Left lung (tissue), 10 donors: Measurements from ENCODE around the gene CAMSAP1. TPM values are rescaled to one million over a fixed set of nuclear protein-coding genes. Genes with fewer than 3 reads are reported as not detected.

Experiments
- ATAC-seq: fragments of 200-7000 bp; cut with Tn5 transposase; one replicate; pipeline ENCODE4 v1.9.1; 2020; ENCODE audit warnings: moderate library complexity
- DNase-seq, 4 donors: peaks; one replicate each; pipeline ENCODE4 v3.0.0-alpha.2; 2013 to 2020
- H3K27ac ChIP-seq, 2 donors: fragments of 200-600 bp; sonication (generic) in 1 of 2; one replicate each; pipeline versions ENCODE4 v1.5.0 to v1.8.0; 2020 to 2021
- H3K27me3 ChIP-seq, 2 donors: fragments of 200-600 bp; sonication (generic) in 1 of 2; one replicate each; pipeline versions ENCODE4 v1.5.0 to v1.8.0; 2020 to 2021
- H3K36me3 ChIP-seq, 2 donors: fragments of 200-600 bp; sonication (generic) in 1 of 2; one replicate each; pipeline versions ENCODE4 v1.5.0 to v1.8.0; 2020 to 2021
- H3K4me1 ChIP-seq, 2 donors: fragments of 200-600 bp; one replicate each; pipeline ENCODE4 v1.8.0; 2021
- H3K4me3 ChIP-seq, 2 donors: fragments of 200-600 bp; sonication (generic) in 1 of 2; one replicate each; pipeline versions ENCODE4 v1.5.0 to v1.8.0; 2020 to 2021; ENCODE audit warnings: mild to moderate bottlenecking in 1 of 2
- H3K9me3 ChIP-seq, 2 donors: fragments of 200-600 bp; sonication (generic) in 1 of 2; one replicate each; pipeline versions ENCODE4 v1.5.0 to v1.8.0; 2020 to 2021
- CTCF ChIP-seq, 2 donors: fragments of 200-600 bp; sonication (generic) in 1 of 2; IDR thresholded peaks; one replicate each; pipeline versions ENCODE4 v1.5.0 to v1.8.0; 2021; ENCODE audit warnings: antibody characterized with exemption in 2 of 2
- intact Hi-C, 2 donors: fragments of 100-400 bp; cut with DNase I; formaldehyde crosslinking; loops; one replicate each; pipeline versions ENCODE4 v1.11.2 to v1.14.2; 2022
- polyA plus RNA-seq, 6 donors: library from polyadenylated mRNA; unstranded; fragments of 120-200 nt; gene quantifications; one replicate each; pipeline ENCODE4 v1.2.1, GENCODE V29; 2013; ENCODE audit not compliant: insufficient read length in 6 of 6
- total RNA-seq, 2 donors: library from RNA; stranded (reverse); fragmentation: NEBNext Ultra II Directional; extraction: Animal tissue kit (Norgen Biotek cat#: 25700); gene quantifications; one replicate each; pipeline ENCODE4 v1.2.1, GENCODE V29; 2021
- donor health status: DM: no; HTN: yes; CAD: no.
- donor health status: DM: no; HTN: no; CAD: no.

CAMSAP1 gene
- total and polyA plus RNA-seq, 8 donors = 20.4 to 27.0 (median 24.0) TPM

- Histone ChIP-seq H3K4me1 (peaks cover 17 to 44% of the 10 kb centered on the region in 2 donors), H3K27ac (peak overlapping the region in 1 of 2 donors; percentile 37), H3K27me3 (no peaks in the 10 kb centered on the region), H3K4me3 (peak overlapping the region in 1 of 2 donors; percentile 77), H3K9me3 (peaks cover 0 to 17% of the 10 kb centered on the region in 2 donors), H3K36me3 (peaks cover 0 to 36% of the 10 kb centered on the region in 2 donors)
- intact Hi-C loops = no loop called here
- DNase-seq = peak in 1 of 4 donors; percentile 29
- TF ChIP-seq CTCF (IDR thresholded peaks at IDR 0.05) = no peak
- ATAC-seq = no peak
Measured at GRCh38 chr9:135909371-135909770, 2.0 kb upstream of the CAMSAP1 start.

DNA sequence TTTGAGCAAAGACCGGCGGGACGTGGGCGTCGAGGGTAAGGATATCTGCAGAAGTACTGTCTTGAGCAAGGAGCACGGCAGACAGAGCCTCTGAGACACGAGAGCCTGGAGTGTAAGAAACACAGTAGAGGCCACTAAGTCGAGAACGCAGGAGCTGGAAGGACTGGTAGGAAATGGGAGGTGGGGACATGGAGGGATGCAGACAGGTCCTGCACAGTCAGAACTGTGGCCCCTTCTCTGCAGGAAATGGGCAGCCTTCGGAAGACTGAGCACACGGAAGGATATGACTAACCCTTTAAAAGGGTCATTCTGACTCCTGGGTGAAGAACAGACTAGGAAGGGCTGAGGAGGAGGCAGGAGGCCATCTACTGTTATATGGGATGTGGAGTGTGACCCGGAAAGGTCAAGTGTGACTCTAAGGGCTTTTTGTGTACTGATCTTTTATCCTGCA lies 1.4 kb upstream of the CAMSAP1 start:
- Histone ChIP-seq H3K4me3 (peak overlapping the region in 1 of 2 donors; percentile 77), H3K36me3 (peaks cover 0 to 30% of the 10 kb centered on the region in 2 donors), H3K9me3 (peaks cover 0 to 11% of the 10 kb centered on the region in 2 donors), H3K27ac (peak overlapping the region in 1 of 2 donors; percentile 37), H3K27me3 (no peaks in the 10 kb centered on the region), H3K4me1 (peaks cover 17 to 44% of the 10 kb centered on the region in 2 donors)
- intact Hi-C loops = no loop called here
- DNase-seq (peak in 1 of 4 donors; percentile 30), ATAC-seq (no peak)
- no peak for TF ChIP-seq CTCF (IDR thresholded peaks at IDR 0.05)

DNA sequence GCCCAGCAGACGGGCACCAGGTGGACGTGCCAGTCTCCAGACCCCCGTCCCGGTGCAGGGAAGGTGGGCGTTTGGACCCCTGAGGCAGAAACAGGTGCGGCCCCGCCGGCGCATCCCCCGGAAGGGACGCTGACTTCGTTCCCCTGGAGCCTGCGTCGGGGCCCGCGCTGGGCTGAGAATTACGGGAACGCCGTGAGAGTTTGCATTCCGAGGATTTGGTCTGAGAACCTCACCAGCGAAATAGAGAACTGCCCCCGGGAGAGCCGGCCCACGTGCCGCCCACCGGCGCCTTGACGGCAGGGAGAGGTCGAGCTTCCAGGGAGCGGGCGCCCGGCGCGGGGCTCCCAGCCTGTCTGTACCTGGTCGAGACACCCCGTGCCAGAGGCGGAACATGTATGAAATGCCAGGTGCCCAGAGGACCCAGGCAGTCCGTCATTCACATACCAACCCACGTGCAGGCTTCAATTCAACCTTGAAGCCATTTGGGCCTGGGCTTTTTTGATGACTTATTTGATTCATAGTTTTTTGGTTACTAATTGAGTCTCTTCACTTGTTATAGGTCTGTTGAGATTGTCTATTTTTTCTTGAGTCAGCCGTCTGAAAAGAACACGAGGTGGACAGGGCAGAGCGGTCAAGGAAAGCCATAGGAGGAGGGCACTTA lies 877 bp upstream of the CAMSAP1 start:
- Histone ChIP-seq H3K4me3 (peak overlapping the region; percentile 77 to 81), H3K9me3 (peaks cover 0 to 5% of the 10 kb centered on the region in 2 donors), H3K36me3 (peaks cover 0 to 24% of the 10 kb centered on the region in 2 donors), H3K27me3 (no peaks in the 10 kb centered on the region), H3K27ac (peak overlapping the region; percentile 76 to 90), H3K4me1 (peaks cover 17 to 44% of the 10 kb centered on the region in 2 donors)
- ATAC-seq = no peak
- DNase-seq = no peak
- no peak for TF ChIP-seq CTCF (IDR thresholded peaks at IDR 0.05)
- intact Hi-C loops = no loop called here

DNA sequence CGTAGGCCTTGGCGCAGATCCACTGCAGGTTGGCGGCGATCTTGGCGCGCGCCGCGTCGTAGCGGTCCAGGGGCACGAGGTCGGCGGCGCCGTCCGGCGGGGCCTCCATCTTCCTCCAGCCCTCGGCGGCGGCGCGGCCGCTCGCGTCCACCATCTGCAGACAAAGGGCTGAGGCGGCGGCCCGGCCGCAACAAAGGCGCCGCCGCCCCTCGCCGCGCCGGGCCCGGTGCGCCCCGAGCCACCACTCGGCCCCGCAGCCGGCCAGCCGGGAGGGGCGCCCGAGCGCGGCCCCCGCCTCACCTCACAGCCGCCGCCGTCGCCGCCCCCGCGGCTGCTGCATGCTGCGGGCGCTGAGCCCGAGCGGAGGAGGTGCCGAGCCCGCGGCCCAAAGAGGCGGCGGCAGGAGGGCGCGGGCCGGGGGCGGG lies 328 bp downstream of the CAMSAP1 start:
- peak overlapping the region in 1 of 2 donors; percentile 75 for H3K27ac ChIP-seq
- intact Hi-C loops = no loop called here
- peaks cover 0 to 12% of the 10 kb centered on the region in 2 donors for H3K36me3 ChIP-seq
- H3K9me3 ChIP-seq = no peaks in the 10 kb centered on the region
- DNase-seq (peak in 1 of 4 donors; percentile 32), ATAC-seq (no peak)
- no peak for TF ChIP-seq CTCF (IDR thresholded peaks at IDR 0.05)
- H3K4me3 ChIP-seq = peak overlapping the region; percentile 56 to 71
- no peaks in the 10 kb centered on the region for H3K27me3 ChIP-seq
- peaks cover 17 to 50% of the 10 kb centered on the region in 2 donors for H3K4me1 ChIP-seq

- Histone ChIP-seq H3K36me3 (peaks cover 0 to 7% of the 10 kb centered on the region in 2 donors), H3K27me3 (no peaks in the 10 kb centered on the region), H3K4me1 (peaks cover 17 to 50% of the 10 kb centered on the region in 2 donors), H3K27ac (peak overlapping the region; percentile 39 to 75), H3K4me3 (peak overlapping the region; percentile 56 to 71), H3K9me3 (no peaks in the 10 kb centered on the region)
- DNase-seq (peak in 1 of 4 donors; percentile 86), ATAC-seq (peak; percentile 4)
- intact Hi-C loops = no loop called here
- TF ChIP-seq CTCF (IDR thresholded peaks at IDR 0.05) = no peak
Measured at GRCh38 chr9:135906291-135907005, 898 bp downstream of the CAMSAP1 start.
